GM12892 (cell line): ENCODE results near the gene CHST11.

Experiments used
- POLR2A ChIP-seq: IDR thresholded peaks from 2 replicates; pipeline ENCODE4 v1.6.1; 2011; ENCODE audit warnings: low read depth, low read length, control low read depth
- POLR2AphosphoS5 ChIP-seq: IDR thresholded peaks from 2 replicates; pipeline ENCODE4 v1.6.1; 2011; ENCODE audit warnings: low read depth, low read length, control low read depth
- TAF1 ChIP-seq: IDR thresholded peaks from 2 replicates; pipeline ENCODE4 v1.6.1; 2011; ENCODE audit warnings: low read depth, mild to moderate bottlenecking, control low read depth, low read length, borderline replicate concordance

GRCh38 chr12:104560881-104561280, 104.1 kb downstream of the CHST11 start:
- TF ChIP-seq POLR2A = no peak
- no peak for TF ChIP-seq TAF1
- TF ChIP-seq POLR2AphosphoS5 = no peak
